GM12875 (cell line): ENCODE data around the gene MAFG.
A peak's percentile ranks its signal among the peaks of the same experiment; 100 is the strongest.

Source experiments
- H3K4me3 ChIP-seq: one replicate; pipeline ENCODE4 v1.5.1; 2011; ENCODE audit warnings: low read depth, low read length, control low read depth
- CTCF ChIP-seq: IDR thresholded peaks from 2 replicates; pipeline ENCODE4 v1.5.1; 2011; ENCODE audit warnings: low read depth, mild to moderate bottlenecking, control low read depth, inconsistent platforms, low read length, moderate library complexity, borderline replicate concordance; ENCODE audit not compliant: insufficient read depth

MAFG gene

GRCh38 chr17:81906476-81907218 is 20.9 kb downstream of the MAFG start:
- TF ChIP-seq CTCF: 0 out of 2 replicates have a peak, but pooled peaks have one; percentile 10
- no peak overlapping the region for H3K4me3 ChIP-seq

GRCh38 chr17:81905993-81906392 is 21.5 kb downstream of the MAFG start:
- no peak overlapping the region for H3K4me3 ChIP-seq
- TF ChIP-seq CTCF: no peak

- no peak for TF ChIP-seq CTCF
- no peak overlapping the region for H3K4me3 ChIP-seq
These were observed 22.1 kb downstream of the MAFG start for GRCh38 chr17:81905424-81905875.

GRCh38 chr17:81904600-81905423 is 22.7 kb downstream of the MAFG start:
- no peak for TF ChIP-seq CTCF
- H3K4me3 ChIP-seq: no peak overlapping the region

GRCh38 chr17:81903896-81904599 is 23.5 kb downstream of the MAFG start:
- no peak overlapping the region for H3K4me3 ChIP-seq
- TF ChIP-seq CTCF: no peak

GRCh38 chr17:81903415-81903831 is 24.1 kb downstream of the MAFG start:
- H3K4me3 ChIP-seq: no peak overlapping the region
- TF ChIP-seq CTCF: no peak
